ENCODE measurements around the gene IFRD1. TPM values are rescaled to one million over a fixed set of nuclear protein-coding genes. Genes with fewer than 3 reads are reported as not detected.

IFRD1 gene
- total and polyA plus RNA-seq, 3 experiments from 2014 or later, result 37.9 to 58.8 (median 56.6) TPM

GRCh38 chr7:112495810-112496462 is 45.7 kb downstream of the IFRD1 start:
- no peak overlapping the region for H3K4me3 Mint-ChIP-seq
- no peaks in the 10 kb centered on the region for H3K27me3 ChIP-seq (ENCODE audit: insufficient read depth, low read length, poor library complexity, severe bottlenecking)
- ChIA-PET CTCF (interaction anchor here (1.1 to 1.8 kb wide), 3 partner anchors 755 to 760 kb away, joined by 3 read pairs; no protein-coding TSS in a partner anchor), POLR2A (no interaction called here)
- H3K4me1 ChIP-seq (ENCODE audit: insufficient read depth, low read length), result no peaks in the 10 kb centered on the region
- no peaks in the 10 kb centered on the region for H3K9me3 ChIP-seq (ENCODE audit: low read length)
- no peaks in the 10 kb centered on the region for H3K9me3 Mint-ChIP-seq
- peaks cover 5 to 12% of the 10 kb centered on the region in 2 donors for H3K27me3 Mint-ChIP-seq
- peak overlapping the region in 1 of 8 donors; percentile 0 for H3K27ac Mint-ChIP-seq
- peak in 2 of 5 donors; percentile 17 to 49 for DNase-seq
- H3K36me3 ChIP-seq (ENCODE audit: insufficient read depth, low read length), result no peaks in the 10 kb centered on the region
- no peak overlapping the region for H3K27ac ChIP-seq (ENCODE audit: low read depth, low read length)
- no peak overlapping the region for H3K4me3 ChIP-seq (ENCODE audit: low read length)
- no peaks in the 10 kb centered on the region for H3K4me1 Mint-ChIP-seq
- no peaks in the 10 kb centered on the region for H3K36me3 Mint-ChIP-seq

GRCh38 chr7:112497481-112497880 is 47.2 kb downstream of the IFRD1 start:
- Histone ChIP-seq H3K27ac (ENCODE audit: low read depth, low read length) (no peak overlapping the region), H3K9me3 (ENCODE audit: low read length) (no peaks in the 10 kb centered on the region), H3K4me3 (ENCODE audit: low read length) (no peak overlapping the region), H3K27me3 (ENCODE audit: insufficient read depth, low read length, poor library complexity, severe bottlenecking) (no peaks in the 10 kb centered on the region), H3K4me1 (ENCODE audit: insufficient read depth, low read length) (no peaks in the 10 kb centered on the region), H3K36me3 (ENCODE audit: insufficient read depth, low read length) (no peaks in the 10 kb centered on the region)
- H3K4me1 Mint-ChIP-seq, result no peaks in the 10 kb centered on the region
- POLR2A ChIA-PET, result no interaction called here
- H3K27me3 Mint-ChIP-seq, result peaks cover 7 to 21% of the 10 kb centered on the region in 2 donors
- H3K4me3 Mint-ChIP-seq, result no peak overlapping the region
- peak overlapping the region in 1 of 8 donors; percentile 64 for H3K27ac Mint-ChIP-seq
- no peaks in the 10 kb centered on the region for H3K9me3 Mint-ChIP-seq
- CTCF ChIA-PET, result no interaction called here
- no peak for DNase-seq
- no peaks in the 10 kb centered on the region for H3K36me3 Mint-ChIP-seq

- ChIA-PET CTCF (no interaction called here), POLR2A (no interaction called here)
- H3K27ac Mint-ChIP-seq, result no peak overlapping the region
- Histone ChIP-seq H3K4me3 (ENCODE audit: low read length) (no peak overlapping the region), H3K36me3 (ENCODE audit: insufficient read depth, low read length) (no peaks in the 10 kb centered on the region), H3K4me1 (ENCODE audit: insufficient read depth, low read length) (no peaks in the 10 kb centered on the region), H3K9me3 (ENCODE audit: low read length) (no peaks in the 10 kb centered on the region), H3K27me3 (ENCODE audit: insufficient read depth, low read length, poor library complexity, severe bottlenecking) (no peaks in the 10 kb centered on the region), H3K27ac (ENCODE audit: low read depth, low read length) (no peak overlapping the region)
- no peaks in the 10 kb centered on the region for H3K36me3 Mint-ChIP-seq
- H3K27me3 Mint-ChIP-seq, result peaks cover 9 to 36% of the 10 kb centered on the region in 2 donors
- H3K4me3 Mint-ChIP-seq, result no peak overlapping the region
- no peak for DNase-seq
- no peaks in the 10 kb centered on the region for H3K4me1 Mint-ChIP-seq
- H3K9me3 Mint-ChIP-seq, result no peaks in the 10 kb centered on the region
Measured at GRCh38 chr7:112500619-112501018, 50.4 kb downstream of the IFRD1 start.

- Mint-ChIP-seq H3K27me3 (peaks cover 9 to 32% of the 10 kb centered on the region in 2 donors), H3K4me1 (no peaks in the 10 kb centered on the region), H3K36me3 (no peaks in the 10 kb centered on the region), H3K9me3 (no peaks in the 10 kb centered on the region), H3K27ac (no peak overlapping the region), H3K4me3 (no peak overlapping the region)
- CTCF ChIA-PET, result no interaction called here
- Histone ChIP-seq H3K27me3 (ENCODE audit: insufficient read depth, low read length, poor library complexity, severe bottlenecking) (no peaks in the 10 kb centered on the region), H3K27ac (ENCODE audit: low read depth, low read length) (no peak overlapping the region), H3K4me1 (ENCODE audit: insufficient read depth, low read length) (no peaks in the 10 kb centered on the region), H3K36me3 (ENCODE audit: insufficient read depth, low read length) (no peaks in the 10 kb centered on the region), H3K9me3 (ENCODE audit: low read length) (no peaks in the 10 kb centered on the region), H3K4me3 (ENCODE audit: low read length) (no peak overlapping the region)
- POLR2A ChIA-PET, result no interaction called here
- DNase-seq, result no peak
Measured at GRCh38 chr7:112501801-112502503, 51.7 kb downstream of the IFRD1 start.

- POLR2A ChIA-PET, result no interaction called here
- CTCF ChIA-PET, result no interaction called here
- Mint-ChIP-seq H3K27ac (no peak overlapping the region), H3K36me3 (no peaks in the 10 kb centered on the region), H3K27me3 (peaks cover 9 to 31% of the 10 kb centered on the region in 2 donors), H3K4me3 (no peak overlapping the region), H3K9me3 (no peaks in the 10 kb centered on the region), H3K4me1 (no peaks in the 10 kb centered on the region)
- no peaks in the 10 kb centered on the region for H3K9me3 ChIP-seq (ENCODE audit: low read length)
- no peak overlapping the region for H3K4me3 ChIP-seq (ENCODE audit: low read length)
- no peak overlapping the region for H3K27ac ChIP-seq (ENCODE audit: low read depth, low read length)
- H3K4me1 ChIP-seq (ENCODE audit: insufficient read depth, low read length), result no peaks in the 10 kb centered on the region
- H3K36me3 ChIP-seq (ENCODE audit: insufficient read depth, low read length), result no peaks in the 10 kb centered on the region
- no peak for DNase-seq
- no peaks in the 10 kb centered on the region for H3K27me3 ChIP-seq (ENCODE audit: insufficient read depth, low read length, poor library complexity, severe bottlenecking)
Measured at GRCh38 chr7:112502700-112503099, 52.4 kb downstream of the IFRD1 start.

GRCh38 chr7:112503361-112503972 is 53.2 kb downstream of the IFRD1 start:
- no peak overlapping the region for H3K27ac ChIP-seq (ENCODE audit: low read depth, low read length)
- ChIA-PET POLR2A (no interaction called here), CTCF (no interaction called here)
- no peaks in the 10 kb centered on the region for H3K36me3 ChIP-seq (ENCODE audit: insufficient read depth, low read length)
- no peaks in the 10 kb centered on the region for H3K36me3 Mint-ChIP-seq
- H3K27me3 Mint-ChIP-seq, result peaks cover 8 to 29% of the 10 kb centered on the region in 2 donors
- H3K27me3 ChIP-seq (ENCODE audit: insufficient read depth, low read length, poor library complexity, severe bottlenecking), result no peaks in the 10 kb centered on the region
- H3K4me3 Mint-ChIP-seq, result no peak overlapping the region
- no peaks in the 10 kb centered on the region for H3K9me3 ChIP-seq (ENCODE audit: low read length)
- no peaks in the 10 kb centered on the region for H3K4me1 Mint-ChIP-seq
- H3K27ac Mint-ChIP-seq, result no peak overlapping the region
- no peak overlapping the region for H3K4me3 ChIP-seq (ENCODE audit: low read length)
- no peaks in the 10 kb centered on the region for H3K4me1 ChIP-seq (ENCODE audit: insufficient read depth, low read length)
- no peaks in the 10 kb centered on the region for H3K9me3 Mint-ChIP-seq
- DNase-seq, result no peak

GRCh38 chr7:112504093-112504695 is 53.9 kb downstream of the IFRD1 start:
- H3K36me3 Mint-ChIP-seq, result no peaks in the 10 kb centered on the region
- Histone ChIP-seq H3K4me3 (ENCODE audit: low read length) (no peak overlapping the region), H3K36me3 (ENCODE audit: insufficient read depth, low read length) (no peaks in the 10 kb centered on the region), H3K9me3 (ENCODE audit: low read length) (no peaks in the 10 kb centered on the region), H3K27ac (ENCODE audit: low read depth, low read length) (no peak overlapping the region), H3K27me3 (ENCODE audit: insufficient read depth, low read length, poor library complexity, severe bottlenecking) (no peaks in the 10 kb centered on the region), H3K4me1 (ENCODE audit: insufficient read depth, low read length) (no peaks in the 10 kb centered on the region)
- DNase-seq, result no peak
- no peak overlapping the region for H3K27ac Mint-ChIP-seq
- H3K4me3 Mint-ChIP-seq, result no peak overlapping the region
- no peaks in the 10 kb centered on the region for H3K9me3 Mint-ChIP-seq
- CTCF ChIA-PET, result no interaction called here
- H3K27me3 Mint-ChIP-seq, result peaks cover 8 to 31% of the 10 kb centered on the region in 2 donors
- H3K4me1 Mint-ChIP-seq, result no peaks in the 10 kb centered on the region
- POLR2A ChIA-PET, result no interaction called here

GRCh38 chr7:112505495-112505894 is 55.2 kb downstream of the IFRD1 start:
- H3K36me3 Mint-ChIP-seq, result no peaks in the 10 kb centered on the region
- CTCF ChIA-PET, result no interaction called here

More at GRCh38 chr7:112505495-112505894, 55.2 kb downstream of the IFRD1 start:
- Histone ChIP-seq H3K9me3 (ENCODE audit: low read length) (no peaks in the 10 kb centered on the region), H3K36me3 (ENCODE audit: insufficient read depth, low read length) (no peaks in the 10 kb centered on the region), H3K27ac (ENCODE audit: low read depth, low read length) (no peak overlapping the region), H3K4me3 (ENCODE audit: low read length) (no peak overlapping the region), H3K27me3 (ENCODE audit: insufficient read depth, low read length, poor library complexity, severe bottlenecking) (no peaks in the 10 kb centered on the region), H3K4me1 (ENCODE audit: insufficient read depth, low read length) (no peaks in the 10 kb centered on the region)
- H3K4me3 Mint-ChIP-seq, result no peak overlapping the region
- no peaks in the 10 kb centered on the region for H3K4me1 Mint-ChIP-seq
- H3K9me3 Mint-ChIP-seq, result no peaks in the 10 kb centered on the region
- POLR2A ChIA-PET, result no interaction called here
- H3K27ac Mint-ChIP-seq, result no peak overlapping the region
- DNase-seq, result no peak
- peaks cover 13 to 33% of the 10 kb centered on the region in 2 donors for H3K27me3 Mint-ChIP-seq

All from CD8-positive, alpha-beta memory T cell (primary cell).